ENCODE measurements around the gene C5orf63.

DNA sequence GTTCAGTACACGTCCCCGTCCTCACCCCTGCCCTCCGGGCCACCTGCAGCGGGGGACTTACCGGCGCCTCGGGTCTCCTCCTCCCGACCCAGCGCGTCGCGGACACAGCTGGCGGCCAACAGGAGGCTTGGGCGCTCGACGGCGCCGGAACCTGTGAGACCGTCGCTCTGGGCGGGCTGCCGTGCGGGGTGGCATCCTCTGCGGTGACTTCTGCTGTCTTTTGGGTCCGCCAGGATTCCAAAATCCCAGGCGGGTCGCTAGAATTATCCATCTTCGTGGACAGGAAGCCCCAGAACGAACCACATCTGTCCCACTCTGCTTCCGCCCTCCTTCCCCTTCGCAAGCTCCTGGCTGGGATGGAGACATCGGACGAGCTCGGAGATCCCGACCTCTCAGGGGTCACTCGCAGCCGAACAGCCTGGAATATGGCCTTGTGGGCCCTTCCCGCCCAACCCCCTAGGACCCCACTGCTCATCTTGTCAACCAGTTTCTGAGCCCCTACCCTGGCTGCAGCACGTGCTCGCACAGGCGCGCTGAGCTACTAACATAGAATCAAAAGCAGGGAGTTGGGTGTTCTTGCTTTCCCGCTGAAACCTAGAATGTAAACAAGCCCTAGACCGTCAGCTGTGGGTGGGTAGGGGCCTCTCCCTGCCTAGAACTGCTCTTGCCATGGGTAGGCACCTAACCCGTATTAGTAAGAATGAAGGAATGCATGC is 42.0 kb downstream of the C5orf63 start:
- TF ChIP-seq CTCF (CRISPR knock-in tag; IDR thresholded peaks at IDR 0.05) (no peak), BHLHE40 (IDR thresholded peaks at IDR 0.05; ENCODE audit: low read length) (no peak)
